Ramos (cell line): Measurements from ENCODE around the gene IL1RAPL1.
"Not testable (repeated sequence)": the region's sequence is repeated elsewhere in the genome, so short reads cannot be mapped to it uniquely, and the experiment has no call there.

Experiments
- in situ Hi-C: fragments of 300-500 bp; cut with MboI; formaldehyde crosslinking; loops from one replicate; pipeline ENCODE4 v1.14.3; 2022; ENCODE audit warnings: low sequenced_read_pairs; ENCODE audit not compliant: unreplicated experiment

IL1RAPL1 gene

DNA sequence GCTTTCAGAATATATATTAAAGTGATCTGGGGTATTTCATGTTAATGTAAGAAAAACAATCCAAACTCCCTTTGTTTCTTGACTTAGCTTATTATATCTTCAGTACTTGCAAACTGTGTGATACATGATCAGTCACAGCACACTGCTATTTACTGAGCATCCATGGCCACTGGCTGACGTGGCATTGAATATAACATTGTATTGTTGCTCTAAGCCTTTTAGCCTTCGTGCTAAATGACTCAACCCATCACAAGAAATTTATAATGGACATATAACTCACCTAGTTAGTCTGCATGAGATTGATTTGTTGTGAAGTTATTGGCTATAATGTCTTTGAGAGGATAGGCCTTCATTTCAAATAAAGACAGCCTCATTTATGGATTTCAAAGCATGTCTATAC is 642.6 kb downstream of the IL1RAPL1 start:
- in situ Hi-C loops: no loop called here

GRCh38 chrX:29231800-29232199 is 644.6 kb downstream of the IL1RAPL1 start:
- in situ Hi-C loops: no loop called here

- in situ Hi-C loops: no loop called here
These were observed 646.4 kb downstream of the IL1RAPL1 start for GRCh38 chrX:29233592-29234183.

DNA sequence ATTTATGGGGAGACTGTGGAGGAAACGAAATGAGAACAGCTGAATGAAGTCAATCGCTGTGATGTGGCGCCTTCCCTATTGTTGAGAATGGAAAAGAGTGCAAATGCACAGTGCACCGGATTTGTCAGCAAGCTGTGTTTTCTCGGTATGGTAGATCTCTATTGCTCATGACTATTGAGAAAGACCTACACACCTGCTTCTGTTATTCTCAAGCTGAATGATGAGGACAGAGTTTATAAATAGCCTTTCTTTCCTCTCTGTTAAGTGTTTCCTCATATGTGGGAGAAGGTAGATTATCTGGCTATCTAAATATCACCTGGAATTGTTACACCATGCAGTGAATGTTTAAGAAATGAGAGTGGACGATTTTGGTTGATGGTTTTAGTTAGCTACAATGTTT is 650.7 kb downstream of the IL1RAPL1 start:
- in situ Hi-C loops: no loop called here

GRCh38 chrX:29241809-29242208 is 654.6 kb downstream of the IL1RAPL1 start:
- in situ Hi-C loops: no loop called here

GRCh38 chrX:29242856-29243255 is 655.6 kb downstream of the IL1RAPL1 start:
- in situ Hi-C loops: no loop called here

GRCh38 chrX:29243942-29244341 is 656.7 kb downstream of the IL1RAPL1 start:
- in situ Hi-C loops: no loop called here

- in situ Hi-C loops: no loop called here
These were observed 667.3 kb downstream of the IL1RAPL1 start for GRCh38 chrX:29254515-29254914.

GRCh38 chrX:29257521-29257920 is 670.3 kb downstream of the IL1RAPL1 start:
- in situ Hi-C loops: no loop called here

- in situ Hi-C loops: no loop called here
These were observed 682.1 kb downstream of the IL1RAPL1 start for GRCh38 chrX:29269390-29269789.

DNA sequence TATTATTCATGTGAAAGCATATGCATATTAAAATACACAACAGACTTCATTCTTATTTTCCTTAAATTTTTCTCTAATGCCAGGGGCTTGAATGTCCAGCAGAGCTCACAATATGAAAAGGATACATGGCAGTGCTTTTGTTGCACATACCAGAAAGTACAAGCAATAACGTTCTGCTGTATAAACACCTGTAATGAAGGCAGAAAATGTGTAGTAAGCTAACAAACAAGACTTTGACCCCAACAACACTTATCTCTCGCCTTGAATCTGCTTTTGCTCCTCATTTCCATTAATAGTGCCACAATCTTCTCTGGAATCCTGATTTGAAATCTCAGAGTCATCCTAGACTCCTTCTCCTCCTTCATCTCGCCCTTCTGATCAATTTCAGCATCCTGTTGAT is 687.3 kb downstream of the IL1RAPL1 start:
- in situ Hi-C loops: no loop called here

DNA sequence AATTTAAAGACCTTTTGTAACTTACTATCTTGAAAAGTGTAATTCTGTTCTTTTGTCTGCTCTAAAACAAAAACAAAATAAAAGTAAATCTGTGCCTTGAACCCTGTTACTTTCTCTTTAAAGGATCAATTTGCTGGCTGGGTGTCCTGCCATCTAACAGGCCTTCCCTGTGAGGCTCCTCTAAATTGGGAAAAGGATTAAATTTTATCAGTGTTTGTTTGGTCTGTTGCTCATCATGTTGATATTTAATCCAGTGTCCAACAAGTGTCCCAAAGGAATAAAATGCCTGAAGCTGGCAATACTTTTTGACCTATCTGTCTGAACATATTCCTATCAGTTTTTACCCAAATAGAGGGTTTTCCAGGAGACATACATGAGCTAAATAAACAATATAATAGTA is 688.7 kb downstream of the IL1RAPL1 start:
- in situ Hi-C loops: no loop called here

DNA sequence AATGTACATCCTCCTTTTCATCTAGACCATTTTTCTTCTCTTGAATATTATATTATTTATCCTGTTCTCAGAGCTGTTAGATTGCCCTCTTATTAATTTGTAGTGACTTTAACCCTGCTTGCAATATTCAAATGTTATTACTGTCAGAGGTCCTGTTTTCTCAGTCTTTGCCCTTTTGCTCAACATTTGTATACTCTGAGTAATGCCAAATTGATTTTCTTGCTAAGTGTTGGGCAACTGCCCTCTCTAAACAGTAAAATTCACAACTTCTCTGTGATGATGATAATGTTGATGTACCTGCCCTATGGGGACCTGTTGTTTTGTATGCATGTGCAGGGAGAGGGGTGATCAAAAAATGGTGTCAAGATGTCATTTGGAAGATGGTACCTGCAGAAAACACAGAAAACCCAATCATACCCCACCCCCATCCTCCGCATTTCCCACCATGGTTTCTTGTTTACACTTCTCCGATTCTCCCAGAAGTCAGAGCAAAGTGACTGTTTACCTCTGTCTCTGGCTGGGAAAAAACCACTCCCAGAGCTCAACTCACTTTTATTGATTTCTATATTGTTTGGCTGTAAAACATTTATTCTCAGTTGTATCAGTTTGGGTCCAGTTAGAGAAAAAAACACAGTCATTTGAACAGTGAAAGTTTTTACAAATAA is 694.0 kb downstream of the IL1RAPL1 start:
- in situ Hi-C loops: no loop called here

GRCh38 chrX:29285664-29286063 is 698.4 kb downstream of the IL1RAPL1 start:
- in situ Hi-C loops: no loop called here

DNA sequence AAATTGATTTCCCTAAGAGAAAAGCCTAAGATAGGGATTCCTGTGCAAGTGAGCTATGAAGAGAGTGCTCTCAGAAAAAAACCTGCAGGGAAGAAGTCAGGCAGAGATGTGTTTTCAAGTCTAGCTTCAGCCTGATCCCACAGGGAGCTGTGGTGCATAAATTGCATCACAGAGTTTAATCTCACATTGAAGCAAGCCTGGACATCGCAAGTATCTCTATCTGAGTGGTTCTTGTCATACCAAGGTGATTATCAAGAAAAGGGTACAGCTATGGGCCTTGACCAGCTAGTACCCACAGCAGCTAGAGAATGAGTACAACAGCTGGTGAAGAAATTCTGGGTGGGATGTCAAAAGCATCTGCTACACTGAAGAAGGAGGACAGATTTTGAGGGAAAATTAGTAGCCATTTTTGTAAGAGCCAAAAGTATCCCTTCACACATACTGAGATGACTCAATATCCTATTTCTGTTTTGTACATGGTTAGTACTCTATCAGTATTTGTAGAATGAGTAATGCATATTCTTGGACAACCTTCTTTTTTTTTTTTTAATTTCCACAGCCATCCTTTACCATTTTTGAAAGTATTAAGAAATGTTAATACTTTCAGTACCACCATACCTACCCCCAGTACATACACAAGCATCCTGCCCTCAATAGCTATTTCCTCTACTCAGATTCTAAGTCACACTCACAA is 708.9 kb downstream of the IL1RAPL1 start:
- in situ Hi-C loops: no loop called here

DNA sequence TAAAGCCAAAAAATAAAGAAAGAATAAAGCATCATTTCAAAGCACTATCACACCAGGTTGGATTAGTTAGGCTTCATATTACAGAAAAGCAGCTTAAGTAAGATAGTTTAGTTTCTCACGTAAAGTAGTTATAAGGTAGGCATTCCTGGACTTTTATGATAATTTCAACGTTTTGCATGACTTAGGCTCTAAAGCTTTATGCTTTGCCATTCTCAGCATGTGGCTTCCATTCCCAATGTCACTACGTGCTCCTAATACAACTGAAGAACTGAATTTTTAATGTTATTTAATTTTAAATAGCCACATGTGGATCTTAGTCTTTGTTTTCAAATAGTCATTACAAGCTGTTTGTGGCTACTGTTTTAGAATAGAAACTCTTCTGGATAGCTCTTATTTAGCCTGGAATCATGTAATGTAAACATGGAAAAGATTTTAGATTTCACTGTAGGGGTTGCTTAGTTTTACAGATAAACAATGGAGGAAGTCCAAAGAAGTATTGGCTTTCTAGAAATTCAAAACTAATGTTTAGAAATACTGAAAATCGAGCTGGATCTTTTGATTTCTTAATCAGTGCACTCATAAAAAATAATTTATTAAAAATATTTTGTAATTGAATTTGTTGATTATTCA is 710.0 kb downstream of the IL1RAPL1 start:
- in situ Hi-C loops: no loop called here

- in situ Hi-C loops: no loop called here
These were observed 712.4 kb downstream of the IL1RAPL1 start for GRCh38 chrX:29299684-29300083.

GRCh38 chrX:29308726-29309125 is 721.5 kb downstream of the IL1RAPL1 start:
- in situ Hi-C loops: no loop called here

GRCh38 chrX:29315931-29316330 is 728.7 kb downstream of the IL1RAPL1 start:
- in situ Hi-C loops: no loop called here

DNA sequence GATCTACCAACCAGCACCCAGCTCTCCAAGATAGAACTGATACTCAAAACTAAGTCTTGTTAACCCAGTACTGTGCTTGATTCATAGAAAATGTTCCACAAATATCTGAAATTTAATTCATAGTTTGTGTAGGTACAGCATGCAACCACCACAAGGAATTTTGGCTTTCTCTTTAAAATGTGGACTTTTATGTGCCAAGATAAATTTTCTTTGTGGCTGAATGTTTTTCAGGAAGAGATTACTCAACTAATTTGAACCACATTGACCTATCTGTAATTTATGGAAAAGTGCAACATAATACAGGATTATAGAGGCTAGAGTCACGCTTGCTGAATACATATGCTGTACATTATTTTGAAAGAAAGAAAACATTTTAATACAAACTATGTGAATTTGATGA is 730.8 kb downstream of the IL1RAPL1 start:
- in situ Hi-C loops: no loop called here

GRCh38 chrX:29332429-29332828 is 745.2 kb downstream of the IL1RAPL1 start:
- in situ Hi-C loops: not testable (repeated sequence)
